ENCODE results near the gene HELT. TPM values are rescaled to one million over a fixed set of nuclear protein-coding genes. Genes with fewer than 3 reads are reported as not detected.

HELT gene
- total RNA-seq, 1 experiment from 2014 or later, result 0.28 TPM

DNA sequence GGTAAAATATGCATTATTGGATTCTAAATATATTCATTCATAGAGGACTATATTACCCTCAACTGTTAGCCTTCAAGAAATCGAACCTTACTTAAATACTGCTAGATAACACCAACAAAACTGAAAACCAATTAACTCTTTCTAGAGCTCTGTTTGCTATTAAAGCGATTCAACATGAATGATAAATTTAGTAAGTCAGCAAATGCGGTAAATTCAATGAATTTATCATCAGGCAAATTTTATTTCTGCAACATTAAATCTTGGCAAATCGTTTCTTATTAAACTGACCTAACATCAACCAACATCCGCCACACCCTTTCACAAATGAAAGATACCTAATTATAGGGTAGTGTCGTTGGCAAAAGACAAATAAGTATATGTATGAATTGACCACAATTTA is 26.4 kb upstream of the HELT start (continued):
- TF ChIP-seq, protein P1, sequence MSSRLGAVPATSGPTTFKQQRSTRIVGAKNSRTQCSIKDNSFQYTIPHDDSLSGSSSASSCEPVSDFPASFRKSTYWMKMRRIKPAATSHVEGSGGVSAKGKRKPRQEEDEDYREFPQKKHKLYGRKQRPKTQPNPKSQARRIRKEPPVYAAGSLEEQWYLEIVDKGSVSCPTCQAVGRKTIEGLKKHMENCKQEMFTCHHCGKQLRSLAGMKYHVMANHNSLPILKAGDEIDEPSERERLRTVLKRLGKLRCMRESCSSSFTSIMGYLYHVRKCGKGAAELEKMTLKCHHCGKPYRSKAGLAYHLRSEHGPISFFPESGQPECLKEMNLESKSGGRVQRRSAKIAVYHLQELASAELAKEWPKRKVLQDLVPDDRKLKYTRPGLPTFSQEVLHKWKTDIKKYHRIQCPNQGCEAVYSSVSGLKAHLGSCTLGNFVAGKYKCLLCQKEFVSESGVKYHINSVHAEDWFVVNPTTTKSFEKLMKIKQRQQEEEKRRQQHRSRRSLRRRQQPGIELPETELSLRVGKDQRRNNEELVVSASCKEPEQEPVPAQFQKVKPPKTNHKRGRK (CRISPR knock-in tag; IDR thresholded peaks at IDR 0.05; ENCODE audit: borderline replicate concordance), result no peak
- TF ChIP-seq, protein P2, sequence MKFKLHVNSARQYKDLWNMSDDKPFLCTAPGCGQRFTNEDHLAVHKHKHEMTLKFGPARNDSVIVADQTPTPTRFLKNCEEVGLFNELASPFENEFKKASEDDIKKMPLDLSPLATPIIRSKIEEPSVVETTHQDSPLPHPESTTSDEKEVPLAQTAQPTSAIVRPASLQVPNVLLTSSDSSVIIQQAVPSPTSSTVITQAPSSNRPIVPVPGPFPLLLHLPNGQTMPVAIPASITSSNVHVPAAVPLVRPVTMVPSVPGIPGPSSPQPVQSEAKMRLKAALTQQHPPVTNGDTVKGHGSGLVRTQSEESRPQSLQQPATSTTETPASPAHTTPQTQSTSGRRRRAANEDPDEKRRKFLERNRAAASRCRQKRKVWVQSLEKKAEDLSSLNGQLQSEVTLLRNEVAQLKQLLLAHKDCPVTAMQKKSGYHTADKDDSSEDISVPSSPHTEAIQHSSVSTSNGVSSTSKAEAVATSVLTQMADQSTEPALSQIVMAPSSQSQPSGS (CRISPR knock-in tag; IDR thresholded peaks at IDR 0.05; ENCODE audit: borderline replicate concordance, low read depth), result no peak
- TF ChIP-seq PRRX2 (CRISPR knock-in tag; IDR thresholded peaks at IDR 0.05), result no peak
- TF ChIP-seq GABPB1 (CRISPR knock-in tag; IDR thresholded peaks at IDR 0.05), result no peak
- no peak for TF ChIP-seq FOXP1 (CRISPR knock-in tag; IDR thresholded peaks at IDR 0.05; ENCODE audit: borderline replicate concordance)
- no peak for TF ChIP-seq TEAD1 (CRISPR knock-in tag; IDR thresholded peaks at IDR 0.05)
- TF ChIP-seq, protein P3, sequence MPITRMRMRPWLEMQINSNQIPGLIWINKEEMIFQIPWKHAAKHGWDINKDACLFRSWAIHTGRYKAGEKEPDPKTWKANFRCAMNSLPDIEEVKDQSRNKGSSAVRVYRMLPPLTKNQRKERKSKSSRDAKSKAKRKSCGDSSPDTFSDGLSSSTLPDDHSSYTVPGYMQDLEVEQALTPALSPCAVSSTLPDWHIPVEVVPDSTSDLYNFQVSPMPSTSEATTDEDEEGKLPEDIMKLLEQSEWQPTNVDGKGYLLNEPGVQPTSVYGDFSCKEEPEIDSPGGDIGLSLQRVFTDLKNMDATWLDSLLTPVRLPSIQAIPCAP (CRISPR knock-in tag; IDR thresholded peaks at IDR 0.05), result no peak
- TF ChIP-seq, protein P4, sequence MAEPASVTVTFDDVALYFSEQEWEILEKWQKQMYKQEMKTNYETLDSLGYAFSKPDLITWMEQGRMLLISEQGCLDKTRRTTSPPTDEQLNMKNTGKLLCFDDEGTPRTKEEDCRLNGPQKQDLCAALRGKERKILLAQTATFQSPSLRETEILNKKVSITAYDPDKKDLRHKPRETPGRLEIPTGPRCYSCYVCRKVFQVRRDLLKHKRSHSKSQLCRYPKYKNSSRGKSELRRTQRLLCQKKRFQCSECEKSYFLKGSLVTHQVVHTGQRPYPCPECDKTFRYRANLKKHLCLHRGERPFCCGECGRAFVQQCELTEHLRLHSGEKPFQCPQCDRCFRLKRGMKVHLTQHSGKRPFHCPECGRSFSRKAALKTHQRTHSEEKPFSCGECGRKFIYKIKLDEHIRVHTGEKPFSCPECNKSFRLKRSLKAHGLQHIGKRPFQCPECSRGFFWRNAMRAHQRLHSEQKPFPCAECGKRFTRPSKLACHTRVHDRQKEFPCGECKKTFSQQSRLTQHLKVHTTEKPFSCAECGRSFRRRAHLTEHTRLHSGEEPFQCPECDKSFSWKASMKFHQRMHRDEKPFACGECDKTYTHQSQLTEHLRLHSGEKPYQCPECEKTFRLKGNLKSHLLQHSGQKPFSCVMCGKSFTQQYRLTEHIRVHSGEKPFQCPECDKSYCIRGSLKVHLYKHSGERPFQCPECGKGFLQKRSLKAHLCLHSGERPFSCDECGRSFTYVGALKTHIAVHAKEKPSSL (CRISPR knock-in tag; conservative IDR thresholded peaks at IDR 0.05), result no peak

DNA sequence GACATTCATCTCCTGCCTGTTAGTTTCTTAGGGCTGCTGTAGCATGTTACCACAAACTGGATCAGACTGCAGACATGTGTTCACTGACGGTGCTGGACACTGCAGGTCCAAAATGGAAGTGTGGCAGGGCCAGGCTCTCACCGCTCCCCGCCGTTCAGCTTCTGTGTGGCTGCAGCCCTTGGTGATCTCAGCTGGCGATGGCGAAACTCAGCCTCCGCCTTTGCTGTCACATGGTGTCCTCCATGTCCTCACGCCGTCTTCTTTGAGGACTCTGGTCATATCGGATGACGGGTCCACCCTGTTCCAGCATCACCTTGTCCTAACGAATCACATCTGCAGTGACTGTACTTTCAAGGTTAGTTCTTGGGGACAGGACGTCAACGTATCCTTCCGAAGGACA is 25.9 kb upstream of the HELT start:
- peaks cover 3% of the 10 kb centered on the region; the same call in 1 of the 2 replicates for H3K9me3 Mint-ChIP-seq
- ChIA-PET CTCF (no interaction called here), POLR2A (no interaction called here)
- no peak overlapping the region for H3K27ac Mint-ChIP-seq
- H3K27me3 Mint-ChIP-seq (ENCODE audit: low read depth), result no peaks in the 10 kb centered on the region
- no peaks in the 10 kb centered on the region for H3K36me3 Mint-ChIP-seq
- no peaks in the 10 kb centered on the region for H3K4me1 Mint-ChIP-seq
- no peak overlapping the region for H3K4me3 Mint-ChIP-seq
- ATAC-seq (no peak), DNase-seq (ENCODE audit: low spot score) (no peak)
- TF ChIP-seq, protein P3 (CRISPR knock-in tag; IDR thresholded peaks at IDR 0.05), result no peak
- TF ChIP-seq NFATC4 (CRISPR knock-in tag; IDR thresholded peaks at IDR 0.05), result no peak

DNA sequence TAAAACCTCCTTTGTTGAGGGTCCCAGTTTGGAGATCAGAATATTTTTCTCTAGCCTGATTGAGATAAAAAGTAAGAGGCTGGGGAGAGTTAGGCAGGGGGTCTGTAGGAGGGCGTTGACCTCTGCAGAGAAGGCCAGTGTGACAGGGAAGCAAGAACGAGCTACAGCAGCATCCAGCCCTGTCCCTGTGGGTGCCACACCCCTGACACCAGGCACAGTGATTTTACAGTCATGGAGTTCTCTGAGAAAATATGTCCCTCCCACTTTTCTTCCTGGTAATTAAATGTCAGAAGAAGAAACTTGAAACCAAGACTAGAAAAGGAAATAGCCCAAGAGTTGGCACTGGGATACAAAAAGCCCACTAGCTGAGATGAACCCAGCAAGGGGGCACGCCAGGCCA is 25.0 kb upstream of the HELT start:
- DNase-seq (ENCODE audit: low spot score) (no peak), ATAC-seq (no peak)
- TF ChIP-seq CREB1 (CRISPR knock-in tag; IDR thresholded peaks at IDR 0.05), result no peak
- TF ChIP-seq SOX15 (CRISPR knock-in tag; IDR thresholded peaks at IDR 0.05), result no peak
- TF ChIP-seq FOXJ3 (CRISPR knock-in tag; IDR thresholded peaks at IDR 0.05; ENCODE audit: borderline replicate concordance), result no peak
- TF ChIP-seq ZNF232 (CRISPR knock-in tag; IDR thresholded peaks at IDR 0.05), result no peak
- no peak for TF ChIP-seq NFATC4 (CRISPR knock-in tag; IDR thresholded peaks at IDR 0.05)
- TF ChIP-seq CBFB (CRISPR knock-in tag; IDR thresholded peaks at IDR 0.05; ENCODE audit: low read depth), result no peak
- H3K4me1 Mint-ChIP-seq, result no peaks in the 10 kb centered on the region
- POLR2A ChIA-PET, result no interaction called here
- H3K9me3 Mint-ChIP-seq, result peaks cover 7% of the 10 kb centered on the region; the same call in 1 of the 2 replicates
- no peaks in the 10 kb centered on the region for H3K36me3 Mint-ChIP-seq
- CTCF ChIA-PET, result interaction anchor here (0.9 to 1.2 kb wide), 2 partner anchors 12 to 14 kb away, joined by 3 read pairs; no protein-coding TSS in a partner anchor
- H3K27ac Mint-ChIP-seq, result no peak overlapping the region
- no peaks in the 10 kb centered on the region for H3K27me3 Mint-ChIP-seq (ENCODE audit: low read depth)
- no peak overlapping the region for H3K4me3 Mint-ChIP-seq
